Epithelial cell of proximal tubule (primary cell): Measurements from ENCODE around the gene TMPRSS6. TPM values are rescaled to one million over a fixed set of nuclear protein-coding genes. Genes with fewer than 3 reads are reported as not detected.

Experiments
- DNase-seq: peaks from one replicate; pipeline ENCODE4 v3.0.0-alpha.2; 2011; ENCODE audit warnings: low read depth
- H3K4me3 ChIP-seq: 2 replicates; pipeline ENCODE4 v1.5.1; 2011; ENCODE audit warnings: low read depth, mild to moderate bottlenecking, low read length
- CTCF ChIP-seq: conservative IDR thresholded peaks from 2 replicates; pipeline ENCODE4 v1.5.1; 2012; ENCODE audit warnings: low read depth, mild to moderate bottlenecking, low read length
- total RNA-seq: library from RNA; depleted of rRNA; stranded (reverse); fragments of >200 nt; gene quantifications from 2 replicates; pipeline ENCODE4 v1.2.3, GENCODE V29; 2015

Gene TMPRSS6
- total RNA-seq, 1 donor from 2014 or later: not detected

- no peak for TF ChIP-seq CTCF
- DNase-seq: no peak
- H3K4me3 ChIP-seq: no peak overlapping the region
Observed at GRCh38 chr22:37058917-37059701, 50.4 kb downstream of the TMPRSS6 start.

- no peak overlapping the region for H3K4me3 ChIP-seq
- DNase-seq: no peak
- TF ChIP-seq CTCF: no peak
Observed at GRCh38 chr22:37057796-37058510, 51.6 kb downstream of the TMPRSS6 start.

GRCh38 chr22:37057226-37057625 lies 52.3 kb downstream of the TMPRSS6 start:
- H3K4me3 ChIP-seq: no peak overlapping the region

GRCh38 chr22:37056246-37056645 lies 53.3 kb downstream of the TMPRSS6 start:
- no peak for TF ChIP-seq CTCF
- DNase-seq: no peak
- H3K4me3 ChIP-seq: no peak overlapping the region

More at GRCh38 chr22:37057226-37057625, 52.3 kb downstream of the TMPRSS6 start:
- TF ChIP-seq CTCF: no peak
- DNase-seq: no peak

- DNase-seq: no peak
- no peak for TF ChIP-seq CTCF
- H3K4me3 ChIP-seq: no peak overlapping the region
Observed at GRCh38 chr22:37054600-37055365, 54.7 kb downstream of the TMPRSS6 start.

GRCh38 chr22:37054056-37054395 lies 55.5 kb downstream of the TMPRSS6 start:
- TF ChIP-seq CTCF: no peak
- H3K4me3 ChIP-seq: no peak overlapping the region
- DNase-seq: no peak
